PFSK-1 (cell line): Measurements from ENCODE around the gene NRCAM.

Experiments used
- FOXP2 ChIP-seq: optimal IDR thresholded peaks from 2 replicates; pipeline ENCODE3; 2011; ENCODE audit warnings: borderline replicate concordance, control low read depth, inconsistent platforms; ENCODE audit not compliant: insufficient read depth; ENCODE audit errors: extremely low read length, extremely low read depth
- POLR2AphosphoS5 ChIP-seq: IDR thresholded peaks from 2 replicates; pipeline ENCODE4 v1.6.1; 2012; ENCODE audit warnings: low read depth, mild to moderate bottlenecking, control low read depth, low read length, moderate library complexity
- SIN3A ChIP-seq: IDR thresholded peaks from 2 replicates; pipeline ENCODE4 v1.6.1; 2012; ENCODE audit warnings: mild to moderate bottlenecking, low read length, moderate library complexity, borderline replicate concordance; ENCODE audit not compliant: insufficient read depth
- TAF1 ChIP-seq: IDR thresholded peaks from 2 replicates; pipeline ENCODE4 v1.6.1; 2012; ENCODE audit warnings: low read length, control low read depth, borderline replicate concordance; ENCODE audit not compliant: insufficient read depth
- TF ChIP-seq, protein P1 (sequence below), 2 experiments: IDR thresholded peaks; 2 replicates each; pipeline versions ENCODE4 v1.6.1 to v1.8.0; 2011 to 2012; ENCODE audit warnings: low read depth in 2 of 2, low read length in 2 of 2, control low read depth in 1 of 2, inconsistent platforms in 1 of 2, mild to moderate bottlenecking in 1 of 2, moderate library complexity in 1 of 2; ENCODE audit not compliant: insufficient read depth in 1 of 2

NRCAM gene

DNA sequence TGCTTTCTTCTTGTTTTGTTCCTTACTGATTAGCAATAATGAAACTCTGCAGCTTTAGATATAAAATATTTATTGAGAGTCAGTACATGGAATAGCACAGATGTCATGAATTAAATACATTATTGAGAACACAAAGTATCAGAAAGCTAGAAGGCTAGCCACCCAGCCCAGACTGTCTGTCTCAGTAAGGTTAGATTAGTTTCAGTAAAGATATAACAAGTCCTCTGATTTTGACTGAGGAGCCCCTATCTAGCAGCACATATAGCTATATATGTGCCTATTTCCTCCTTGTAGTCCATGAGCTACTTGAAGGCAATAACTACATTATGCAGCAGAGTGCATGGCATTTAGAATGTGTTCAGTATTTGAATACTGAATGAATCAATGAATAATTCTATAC lies 81.3 kb downstream of the NRCAM start:
- no peak for TF ChIP-seq POLR2AphosphoS5
- TF ChIP-seq, protein P1, sequence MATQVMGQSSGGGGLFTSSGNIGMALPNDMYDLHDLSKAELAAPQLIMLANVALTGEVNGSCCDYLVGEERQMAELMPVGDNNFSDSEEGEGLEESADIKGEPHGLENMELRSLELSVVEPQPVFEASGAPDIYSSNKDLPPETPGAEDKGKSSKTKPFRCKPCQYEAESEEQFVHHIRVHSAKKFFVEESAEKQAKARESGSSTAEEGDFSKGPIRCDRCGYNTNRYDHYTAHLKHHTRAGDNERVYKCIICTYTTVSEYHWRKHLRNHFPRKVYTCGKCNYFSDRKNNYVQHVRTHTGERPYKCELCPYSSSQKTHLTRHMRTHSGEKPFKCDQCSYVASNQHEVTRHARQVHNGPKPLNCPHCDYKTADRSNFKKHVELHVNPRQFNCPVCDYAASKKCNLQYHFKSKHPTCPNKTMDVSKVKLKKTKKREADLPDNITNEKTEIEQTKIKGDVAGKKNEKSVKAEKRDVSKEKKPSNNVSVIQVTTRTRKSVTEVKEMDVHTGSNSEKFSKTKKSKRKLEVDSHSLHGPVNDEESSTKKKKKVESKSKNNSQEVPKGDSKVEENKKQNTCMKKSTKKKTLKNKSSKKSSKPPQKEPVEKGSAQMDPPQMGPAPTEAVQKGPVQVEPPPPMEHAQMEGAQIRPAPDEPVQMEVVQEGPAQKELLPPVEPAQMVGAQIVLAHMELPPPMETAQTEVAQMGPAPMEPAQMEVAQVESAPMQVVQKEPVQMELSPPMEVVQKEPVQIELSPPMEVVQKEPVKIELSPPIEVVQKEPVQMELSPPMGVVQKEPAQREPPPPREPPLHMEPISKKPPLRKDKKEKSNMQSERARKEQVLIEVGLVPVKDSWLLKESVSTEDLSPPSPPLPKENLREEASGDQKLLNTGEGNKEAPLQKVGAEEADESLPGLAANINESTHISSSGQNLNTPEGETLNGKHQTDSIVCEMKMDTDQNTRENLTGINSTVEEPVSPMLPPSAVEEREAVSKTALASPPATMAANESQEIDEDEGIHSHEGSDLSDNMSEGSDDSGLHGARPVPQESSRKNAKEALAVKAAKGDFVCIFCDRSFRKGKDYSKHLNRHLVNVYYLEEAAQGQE (IDR thresholded peaks at IDR 0.05; ENCODE audit: insufficient read depth in 1 of 2, low read depth in 2 of 2, low read length in 2 of 2) = no peak
- TF ChIP-seq TAF1 = no peak
- no peak for TF ChIP-seq SIN3A
- TF ChIP-seq FOXP2 = no peak

DNA sequence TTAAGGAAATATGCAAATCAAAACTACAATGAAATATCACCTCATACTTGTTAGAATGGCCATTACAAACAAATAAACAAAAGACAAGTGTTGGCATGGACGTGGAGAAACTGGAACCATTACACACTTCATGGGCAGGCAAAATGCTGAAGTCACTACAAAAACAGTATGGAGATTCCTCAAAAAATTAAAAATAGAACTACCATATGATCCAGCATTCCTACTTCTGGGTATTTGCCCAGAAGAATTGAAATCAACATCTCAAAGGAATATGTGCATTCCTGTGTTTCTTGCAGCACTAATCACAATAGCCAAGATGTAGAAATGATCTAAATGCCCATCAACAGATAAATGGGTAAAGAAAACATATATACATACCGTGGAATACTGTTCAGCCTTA lies 83.6 kb downstream of the NRCAM start:
- TF ChIP-seq FOXP2 (no peak), TAF1 (no peak)

DNA sequence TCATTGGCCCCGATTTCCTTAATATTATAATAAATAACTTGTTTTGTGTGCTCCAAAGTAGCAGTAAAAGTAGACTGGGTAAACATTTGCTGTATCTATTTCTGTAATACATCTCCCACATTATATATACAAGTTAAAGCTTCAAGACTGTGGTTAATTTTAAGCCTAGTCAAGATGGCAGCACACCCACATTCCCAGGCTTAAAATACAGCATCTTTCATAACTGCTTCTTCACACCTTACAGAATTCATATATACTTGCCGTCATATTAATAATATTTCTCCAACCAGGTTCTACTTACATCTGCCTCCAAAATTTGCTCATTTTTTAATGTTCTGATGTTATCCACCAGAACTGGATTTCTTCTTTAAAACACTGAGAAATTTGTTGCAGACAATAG lies 85.6 kb downstream of the NRCAM start:
- TF ChIP-seq, protein P1 (IDR thresholded peaks at IDR 0.05; ENCODE audit: insufficient read depth in 1 of 2, low read depth in 2 of 2, low read length in 2 of 2) = no peak
- TF ChIP-seq TAF1 = no peak
- no peak for TF ChIP-seq POLR2AphosphoS5
- TF ChIP-seq FOXP2 = no peak
- no peak for TF ChIP-seq SIN3A

DNA sequence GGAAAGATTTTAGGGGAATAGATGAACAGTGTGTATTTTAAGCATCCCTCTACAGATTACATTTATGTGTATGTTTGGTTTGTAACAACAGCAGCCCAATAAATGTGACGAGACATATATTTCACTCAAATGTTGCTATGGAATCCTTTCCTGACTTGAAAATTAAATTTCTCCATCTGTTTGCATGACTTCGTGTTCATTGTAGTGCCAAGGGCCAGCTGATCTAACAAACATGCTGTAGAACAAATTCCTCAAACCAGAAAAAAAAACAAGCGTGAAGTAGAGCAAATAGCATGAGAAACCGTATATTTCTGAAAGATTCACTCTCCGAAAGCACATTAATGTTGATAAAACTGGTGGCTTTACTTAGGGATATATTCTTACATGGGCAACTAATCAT lies 87.8 kb downstream of the NRCAM start:
- TF ChIP-seq POLR2AphosphoS5 (no peak), FOXP2 (no peak), TAF1 (no peak), SIN3A (no peak)
- TF ChIP-seq, protein P1 (IDR thresholded peaks at IDR 0.05; ENCODE audit: insufficient read depth in 1 of 2, low read depth in 2 of 2, low read length in 2 of 2) = no peak

DNA sequence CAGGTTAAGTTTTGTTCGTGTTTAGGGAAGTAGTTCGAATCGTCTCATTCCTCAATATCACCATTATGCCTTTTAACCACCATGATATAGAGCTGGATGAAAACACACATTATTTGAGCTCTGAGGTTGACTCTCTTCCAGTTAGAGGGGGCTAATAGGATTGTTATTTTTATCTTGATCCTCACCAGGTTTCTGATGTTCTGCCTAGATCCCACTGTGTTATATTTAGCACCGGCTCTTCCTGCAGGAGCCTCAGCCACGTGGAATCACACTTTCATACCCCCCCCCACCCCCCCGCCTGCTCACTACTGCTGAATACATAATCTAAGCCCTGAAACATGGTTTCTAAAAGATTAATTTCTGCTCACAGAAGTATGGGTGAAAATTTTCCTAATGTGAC lies 88.3 kb downstream of the NRCAM start:
- TF ChIP-seq SIN3A (no peak), FOXP2 (no peak), POLR2AphosphoS5 (no peak), TAF1 (no peak)
- TF ChIP-seq, protein P1 (IDR thresholded peaks at IDR 0.05; ENCODE audit: insufficient read depth in 1 of 2, low read depth in 2 of 2, low read length in 2 of 2) = no peak

DNA sequence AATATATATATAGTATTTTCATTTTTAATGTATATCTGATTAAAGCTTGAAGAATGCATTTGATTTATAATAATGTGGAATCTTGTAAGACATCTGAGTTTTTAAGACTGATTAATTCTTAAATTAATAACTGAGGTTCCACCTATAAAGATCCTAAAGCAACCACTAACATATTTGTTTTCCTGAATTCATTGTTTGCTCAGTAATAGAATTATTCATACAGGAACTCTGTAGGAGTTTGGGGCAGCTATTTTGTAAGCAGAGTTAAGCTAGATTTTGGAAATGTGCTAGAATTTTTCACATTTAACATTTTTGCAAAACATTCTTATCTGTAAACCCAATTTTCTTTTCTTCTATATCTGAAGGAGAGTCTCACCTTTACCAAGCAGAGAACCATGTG lies 88.9 kb downstream of the NRCAM start:
- TF ChIP-seq SIN3A = no peak
- TF ChIP-seq TAF1 = no peak
- no peak for TF ChIP-seq POLR2AphosphoS5
- TF ChIP-seq FOXP2 = no peak
- TF ChIP-seq, protein P1 (IDR thresholded peaks at IDR 0.05; ENCODE audit: insufficient read depth in 1 of 2, low read depth in 2 of 2, low read length in 2 of 2) = no peak
